Epidermal melanocyte (primary cell): Measurements from ENCODE around the gene CTPS1.

Experiments used
- DNase-seq: peaks from one replicate; pipeline ENCODE4 v3.0.0; 2011; ENCODE audit warnings: low spot score; ENCODE audit not compliant: insufficient read length

Gene CTPS1

DNA sequence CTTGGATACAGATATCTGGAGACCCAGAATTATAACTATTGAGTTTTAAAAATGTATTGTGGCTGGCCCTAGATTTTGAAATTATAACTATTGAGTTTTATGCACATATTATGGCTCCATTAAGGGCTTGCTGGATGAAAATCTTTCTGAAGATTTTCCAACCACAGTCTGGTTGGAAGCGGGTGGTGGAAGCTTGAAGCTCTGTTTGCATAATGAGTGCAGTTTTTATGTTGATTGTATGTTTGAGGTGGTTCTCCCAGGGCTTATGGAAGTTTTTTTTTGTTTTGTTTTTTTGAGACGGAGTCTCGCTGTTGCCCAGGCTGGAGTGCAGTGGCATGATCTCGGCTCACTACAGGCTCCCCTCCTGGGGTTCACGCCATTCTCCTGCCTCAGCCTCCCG, 10.1 kb upstream of the CTPS1 start:
- no peak for DNase-seq

- DNase-seq, result no peak
These were observed 7.5 kb upstream of the CTPS1 start for GRCh38 chr1:40971966-40972365.

DNA sequence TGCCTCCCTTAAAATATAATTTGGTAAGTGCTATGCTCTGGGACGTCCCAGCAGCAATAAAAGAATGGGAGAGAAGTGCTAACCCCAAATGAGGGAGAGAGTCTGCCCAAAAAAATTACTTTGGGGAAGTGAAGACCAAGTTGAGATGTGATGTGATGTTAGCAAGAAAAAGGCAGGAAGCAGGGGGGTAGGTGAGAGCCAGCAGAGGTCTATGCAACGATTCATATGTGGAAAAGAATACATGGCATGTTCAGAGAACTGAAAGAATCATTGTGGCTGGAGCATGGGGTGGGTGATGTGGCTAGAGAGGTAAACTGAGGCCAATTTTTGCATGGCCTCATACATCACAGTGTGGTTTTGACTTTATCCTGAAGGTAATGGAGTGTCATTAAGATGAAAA, 5.6 kb upstream of the CTPS1 start:
- no peak for DNase-seq

- DNase-seq, result no peak
These were observed 4.6 kb upstream of the CTPS1 start for GRCh38 chr1:40974945-40975344.

DNA sequence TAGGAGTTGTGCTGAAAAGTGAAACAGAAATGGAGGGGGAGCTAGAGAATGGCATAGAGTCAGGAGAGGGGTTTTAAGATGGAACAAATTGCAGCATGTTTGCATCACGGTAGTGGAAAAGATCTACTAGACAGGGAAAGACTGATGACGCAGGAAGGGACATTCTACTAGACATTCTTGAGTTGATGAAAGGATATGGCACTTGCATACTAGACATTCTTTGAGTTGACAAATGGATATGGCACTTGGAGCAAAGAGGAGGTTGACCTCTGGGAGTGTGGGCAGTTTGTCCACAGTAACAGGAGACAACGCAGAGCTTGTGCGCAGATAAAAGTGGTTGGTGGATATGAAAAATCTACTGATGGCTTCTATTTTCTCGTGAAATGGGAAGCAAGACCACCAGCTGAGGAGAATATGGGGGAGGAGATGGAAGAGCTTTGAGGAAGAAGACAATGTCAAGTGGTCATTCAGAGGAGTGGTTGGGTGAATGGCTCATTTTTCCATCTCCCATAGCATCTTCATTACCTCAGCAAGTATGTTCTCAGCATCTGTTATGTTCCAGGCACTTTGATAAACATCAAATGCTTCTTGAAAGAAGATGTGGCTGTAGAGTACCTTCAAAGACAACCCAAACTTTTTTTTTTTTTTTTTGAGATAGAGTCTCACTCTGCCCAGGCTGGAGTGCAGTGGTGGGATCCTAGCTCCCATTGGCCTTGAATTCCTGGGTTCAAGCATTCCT, 2.4 kb upstream of the CTPS1 start:
- DNase-seq, result no peak

GRCh38 chr1:40977716-40978115, 1.8 kb upstream of the CTPS1 start:
- DNase-seq, result no peak

DNA sequence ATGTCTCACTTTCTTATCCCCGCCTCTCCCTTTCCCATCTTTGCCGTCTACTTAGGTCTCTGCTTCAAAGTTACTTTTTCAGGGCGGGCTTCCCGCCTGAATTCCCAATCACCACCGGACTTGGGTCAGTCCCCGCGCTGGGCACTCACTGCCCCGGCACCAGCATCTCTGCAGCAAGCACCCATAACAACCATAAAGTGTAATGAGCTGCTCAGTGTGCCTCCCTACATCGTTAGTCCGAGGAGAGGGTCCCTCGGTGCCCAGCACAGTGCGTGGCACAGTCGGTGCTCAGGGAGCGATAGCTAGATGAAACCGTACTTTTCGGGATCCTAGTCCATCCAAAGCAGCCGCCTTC, 633 bp upstream of the CTPS1 start:
- no peak for DNase-seq

GRCh38 chr1:40980068-40980452, 564 bp downstream of the CTPS1 start:
- DNase-seq, result no peak

DNA sequence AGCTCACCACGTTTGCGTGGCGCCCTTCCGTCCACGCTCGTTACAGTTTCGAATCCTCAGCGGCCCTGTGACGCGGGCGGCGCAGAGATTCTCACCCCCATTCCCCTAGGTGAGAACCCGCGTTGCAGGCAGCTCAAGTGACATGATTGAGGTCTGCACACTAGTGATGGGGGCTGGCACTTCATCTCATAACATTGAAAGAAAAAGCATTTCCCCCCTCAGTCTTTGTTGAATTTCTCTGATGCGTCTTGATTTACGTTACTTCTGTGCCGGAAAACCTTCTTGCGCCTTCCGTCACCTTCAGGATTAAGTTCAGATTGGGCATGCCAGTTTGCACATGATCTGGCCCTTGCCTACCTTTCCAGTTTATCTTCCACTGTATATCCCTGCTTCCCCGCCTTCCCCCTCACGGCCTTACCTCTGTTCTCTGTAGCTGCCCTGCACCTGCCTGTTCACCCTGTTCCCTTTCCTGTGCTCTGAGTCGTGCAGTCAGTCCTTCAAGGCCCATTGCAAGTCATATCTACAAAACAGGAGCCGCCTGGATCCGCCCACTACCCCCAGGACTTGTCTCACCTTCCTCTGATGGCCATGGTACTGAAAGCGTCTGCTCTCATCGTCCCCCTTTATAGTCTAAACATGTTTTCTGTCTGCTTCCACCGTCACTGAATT, 1.1 kb downstream of the CTPS1 start:
- no peak for DNase-seq

GRCh38 chr1:40981691-40982448, 2.4 kb downstream of the CTPS1 start:
- no peak for DNase-seq

GRCh38 chr1:40982721-40983120, 3.2 kb downstream of the CTPS1 start:
- no peak for DNase-seq

DNA sequence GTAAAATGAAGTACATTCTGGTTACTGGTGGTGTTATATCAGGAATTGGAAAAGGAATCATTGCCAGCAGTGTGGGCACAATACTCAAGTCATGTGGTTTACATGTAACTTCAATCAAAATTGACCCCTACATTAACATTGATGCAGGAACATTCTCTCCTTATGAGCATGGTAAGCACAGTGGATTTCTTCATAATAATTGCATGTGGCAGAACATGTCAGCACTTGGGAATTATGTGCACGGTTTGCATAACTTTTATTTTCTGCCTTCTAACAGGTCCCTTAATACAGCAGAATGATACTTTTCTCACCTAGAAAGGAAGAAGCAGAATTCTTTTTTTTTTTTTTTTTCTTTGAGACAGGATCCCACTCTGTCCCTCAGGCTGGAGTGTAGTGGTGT, 3.8 kb downstream of the CTPS1 start:
- DNase-seq, result no peak

DNA sequence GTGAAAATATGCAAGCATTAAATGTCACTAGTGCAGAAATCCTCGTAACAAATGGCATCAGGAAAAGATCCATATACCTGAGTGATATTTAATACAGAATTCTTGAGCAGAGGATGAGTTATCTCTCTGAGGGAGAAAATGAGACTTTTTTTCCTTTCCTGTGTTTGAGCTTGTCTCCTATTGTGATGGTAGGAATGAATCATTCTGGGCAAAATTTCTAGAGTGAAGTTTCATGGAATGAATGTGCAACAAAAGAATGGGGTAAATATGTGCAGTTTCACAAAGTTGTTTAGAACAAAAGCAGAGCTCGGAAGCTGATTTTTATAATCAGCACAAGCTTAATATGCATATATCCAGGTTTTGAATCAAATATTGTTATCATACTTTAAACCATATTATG, 4.6 kb downstream of the CTPS1 start:
- DNase-seq, result no peak

- DNase-seq, result no peak
These were observed 5.0 kb downstream of the CTPS1 start for GRCh38 chr1:40984531-40984930.

DNA sequence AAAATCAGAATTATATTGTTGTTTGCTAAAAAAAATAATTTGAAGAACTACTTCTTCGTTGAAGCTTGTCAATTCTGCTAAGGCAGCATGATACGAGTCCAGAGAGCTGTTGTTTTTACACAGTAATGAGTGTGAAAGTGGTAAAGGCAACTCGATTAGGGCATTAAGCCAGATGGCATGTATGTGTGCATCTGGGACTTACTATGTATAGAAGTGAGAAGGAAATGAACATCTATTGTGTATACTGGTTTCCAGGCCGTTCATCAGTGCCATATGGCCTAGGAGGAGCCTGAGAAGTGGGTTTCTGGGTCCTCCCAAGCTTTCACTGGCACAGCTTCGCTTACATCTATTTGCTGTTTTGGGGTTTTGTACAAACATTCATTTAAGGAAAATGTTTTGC, 5.7 kb downstream of the CTPS1 start:
- no peak for DNase-seq

- DNase-seq, result no peak
These were observed 6.4 kb downstream of the CTPS1 start for GRCh38 chr1:40985875-40986274.

DNA sequence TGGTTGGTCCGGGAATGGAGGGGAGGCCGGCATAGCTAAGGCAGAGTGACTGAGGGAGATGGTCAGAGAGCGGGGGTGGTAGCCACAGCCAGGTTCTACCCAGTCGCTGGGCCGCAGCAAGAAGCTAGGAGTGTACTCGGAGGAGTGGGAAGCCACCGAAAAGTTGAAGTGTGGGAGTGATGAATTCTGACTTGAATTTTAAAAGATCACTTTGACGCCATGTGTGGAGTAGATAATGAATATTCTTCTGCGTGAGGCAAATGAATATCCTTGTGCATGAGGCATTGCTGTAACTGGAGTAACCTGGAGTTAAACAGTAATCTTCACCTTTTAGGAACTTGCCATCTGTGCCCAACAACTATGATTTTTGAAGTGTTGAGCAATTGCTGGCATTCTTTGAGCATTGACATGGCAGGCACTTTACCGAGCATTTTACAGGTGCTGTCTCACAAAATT, 6.9 kb downstream of the CTPS1 start:
- no peak for DNase-seq

DNA sequence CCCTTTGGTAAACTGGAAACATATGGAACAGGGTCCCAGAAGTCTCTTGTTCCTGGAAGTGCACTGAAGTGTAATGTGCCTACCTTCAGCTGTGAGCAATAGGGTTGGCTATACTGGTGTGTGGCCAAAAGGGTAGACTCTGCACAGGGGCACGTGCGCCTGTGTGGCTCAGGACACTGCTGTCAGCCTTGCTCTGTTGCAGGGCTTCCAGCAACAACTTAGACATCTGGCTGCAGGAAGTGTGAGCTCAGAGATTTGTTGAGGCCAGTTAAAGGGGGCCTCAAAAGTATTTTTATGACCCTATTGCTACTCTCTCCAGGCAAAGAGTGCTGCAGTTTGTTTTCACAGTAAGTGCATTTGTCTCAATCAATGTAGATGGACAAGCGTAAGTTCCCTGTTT, 7.5 kb downstream of the CTPS1 start:
- DNase-seq, result no peak

- DNase-seq, result no peak
These were observed 8.2 kb downstream of the CTPS1 start for GRCh38 chr1:40987439-40988276.

DNA sequence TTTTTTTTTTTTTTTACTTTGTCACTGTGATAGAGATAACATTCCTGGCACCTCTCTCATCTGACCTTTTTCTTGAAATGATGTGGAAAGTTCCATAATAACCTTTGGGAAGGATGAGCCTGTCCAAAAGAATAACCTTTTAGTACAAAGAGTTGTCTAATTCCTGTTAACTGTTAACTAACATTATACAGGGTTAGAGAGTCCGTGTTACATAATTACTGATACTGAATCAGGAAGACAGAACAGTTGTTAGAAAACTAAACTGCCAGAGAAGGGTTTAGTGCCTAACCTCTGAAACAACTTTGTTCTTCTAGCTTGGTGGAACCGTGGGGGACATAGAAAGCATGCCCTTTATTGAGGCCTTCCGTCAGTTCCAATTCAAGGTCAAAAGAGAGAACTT, 8.8 kb downstream of the CTPS1 start:
- no peak for DNase-seq

DNA sequence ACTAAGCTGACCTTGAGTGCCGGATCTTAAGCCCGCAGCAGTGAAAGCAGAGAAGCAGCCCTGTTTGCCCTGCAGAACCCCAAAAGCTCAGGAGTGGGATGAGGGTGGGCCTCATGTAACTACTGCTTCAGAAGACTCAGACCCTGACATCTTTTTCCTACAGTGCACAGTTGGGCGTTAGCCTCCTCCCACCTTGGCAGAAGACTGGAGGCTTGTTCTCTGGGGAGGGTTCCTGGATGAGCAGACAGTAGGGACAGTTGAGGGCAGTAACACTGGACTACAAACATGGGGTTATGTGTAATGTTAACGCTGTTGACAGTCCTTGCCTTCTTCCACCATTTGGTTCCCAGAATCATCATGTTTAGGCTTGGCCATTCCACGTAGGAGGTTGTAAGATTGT, 9.6 kb downstream of the CTPS1 start:
- DNase-seq, result no peak

DNA sequence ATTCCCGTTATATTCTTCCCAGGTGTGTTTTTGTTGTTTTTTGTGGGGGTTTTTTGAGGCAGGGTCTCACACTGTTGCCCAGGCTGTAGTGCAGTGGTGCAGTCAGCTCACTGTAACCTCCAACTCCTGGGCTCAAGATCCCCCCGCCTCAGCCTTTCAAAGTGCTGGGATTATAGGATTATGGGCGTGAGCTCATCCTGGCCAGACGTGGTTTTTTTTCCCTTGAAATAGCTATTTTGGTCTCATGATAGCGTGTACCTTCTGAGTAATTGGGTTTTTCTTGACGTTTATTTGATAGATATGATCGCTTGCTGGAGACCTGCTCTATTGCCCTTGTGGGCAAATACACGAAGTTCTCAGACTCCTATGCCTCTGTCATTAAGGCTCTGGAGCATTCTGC, 17.6 kb downstream of the CTPS1 start:
- DNase-seq, result no peak
